Stimulated activated naive CD8-positive, alpha-beta T cell treated with anti-CD3 and anti-CD28 coated beads, Interleukin-15, Interleukin-2, amounts not matched to agents 100 U/mL and 50 U/mL, for 24 hours (primary cell): ENCODE results near the gene CAV2.
A peak's percentile ranks its signal among the peaks of the same experiment; 100 is the strongest.

Experiments
- ATAC-seq: fragments of 150-1000 bp; cut with Tn5 transposase; one replicate; pipeline ENCODE4 v1.10.0; 2021
- DNase-seq: peaks from one replicate; pipeline ENCODE4 v3.0.0; 2021

CAV2 gene

DNA sequence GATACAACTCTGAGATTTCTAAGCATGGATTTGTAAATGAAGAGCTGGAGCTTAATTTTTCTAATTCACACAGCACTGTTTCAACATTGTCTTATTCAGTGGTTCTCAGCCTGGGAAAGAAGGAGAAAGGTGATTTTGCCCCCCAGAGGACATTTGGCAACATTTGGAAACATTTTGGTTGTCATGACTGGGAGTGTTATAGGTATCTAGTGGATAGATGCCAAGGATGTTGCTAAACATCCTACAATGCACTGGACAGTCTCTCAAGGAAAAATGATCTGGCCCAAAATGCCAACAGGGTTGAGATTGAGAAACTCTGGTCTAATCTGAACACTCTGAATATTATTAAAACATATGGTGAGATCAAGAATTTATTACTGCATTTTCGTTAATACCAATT, 3.8 kb upstream of the CAV2 start:
- DNase-seq (no peak), ATAC-seq (no peak)

DNA sequence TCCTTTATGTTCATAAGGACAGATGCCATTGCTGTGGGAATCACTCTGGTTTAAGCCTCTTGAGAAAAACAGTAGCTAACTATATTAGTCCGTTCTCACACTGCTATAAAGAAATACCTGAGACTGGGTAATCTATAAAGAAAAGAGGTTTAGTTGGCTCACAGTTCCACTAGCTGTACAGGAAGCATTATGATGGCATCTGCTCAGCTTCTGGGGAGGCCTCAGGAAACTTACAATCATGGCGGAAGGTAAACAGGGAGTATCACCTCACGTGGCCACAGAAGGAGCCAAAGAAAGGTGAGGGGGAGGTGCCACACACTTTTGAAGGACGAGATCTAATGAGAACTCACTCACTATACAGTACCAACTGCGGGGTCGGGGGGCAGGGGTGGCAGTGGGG, 2.9 kb upstream of the CAV2 start:
- ATAC-seq (no peak), DNase-seq (no peak)

- DNase-seq (no peak), ATAC-seq (no peak)
Measured at GRCh38 chr7:116497708-116498107, 1.8 kb upstream of the CAV2 start.

- DNase-seq (peak; percentile 46), ATAC-seq (peak; percentile 88)
Measured at GRCh38 chr7:116500078-116500853, 728 bp downstream of the CAV2 start.

DNA sequence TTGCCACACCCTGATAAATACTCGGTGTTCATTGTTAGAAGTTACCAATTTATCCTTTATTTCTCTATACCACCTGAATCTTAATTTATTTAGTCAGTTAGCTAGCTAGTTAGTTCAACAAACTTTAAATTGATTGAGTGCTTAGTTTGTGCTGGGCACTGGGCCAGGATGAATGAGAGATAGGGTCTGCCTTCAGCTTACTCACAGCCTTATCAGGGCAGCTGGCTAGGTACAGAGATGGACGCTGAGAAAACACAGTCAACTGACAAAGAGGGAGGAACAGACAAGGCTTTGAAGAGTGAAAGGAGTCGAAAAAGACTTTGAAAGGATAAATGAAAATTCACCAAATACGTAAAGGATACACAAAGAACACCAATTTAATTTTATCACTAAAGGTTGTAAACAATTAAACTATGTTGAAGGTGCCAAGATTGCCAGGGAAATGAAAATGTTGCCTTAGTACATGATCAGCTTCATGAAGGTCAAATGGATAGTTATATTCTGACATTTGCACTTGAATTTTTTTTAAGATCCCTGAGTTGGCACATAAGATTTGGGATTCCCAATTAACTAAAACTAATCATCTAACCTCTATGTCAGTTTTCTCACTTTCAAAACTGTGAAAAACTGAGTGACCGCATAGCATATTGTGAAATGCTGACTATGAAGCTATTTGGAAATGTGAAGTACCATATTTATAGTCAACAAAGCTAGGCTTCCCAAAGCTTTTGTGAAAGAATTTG, 2.1 kb downstream of the CAV2 start:
- no peak for DNase-seq
- ATAC-seq = no peak

DNA sequence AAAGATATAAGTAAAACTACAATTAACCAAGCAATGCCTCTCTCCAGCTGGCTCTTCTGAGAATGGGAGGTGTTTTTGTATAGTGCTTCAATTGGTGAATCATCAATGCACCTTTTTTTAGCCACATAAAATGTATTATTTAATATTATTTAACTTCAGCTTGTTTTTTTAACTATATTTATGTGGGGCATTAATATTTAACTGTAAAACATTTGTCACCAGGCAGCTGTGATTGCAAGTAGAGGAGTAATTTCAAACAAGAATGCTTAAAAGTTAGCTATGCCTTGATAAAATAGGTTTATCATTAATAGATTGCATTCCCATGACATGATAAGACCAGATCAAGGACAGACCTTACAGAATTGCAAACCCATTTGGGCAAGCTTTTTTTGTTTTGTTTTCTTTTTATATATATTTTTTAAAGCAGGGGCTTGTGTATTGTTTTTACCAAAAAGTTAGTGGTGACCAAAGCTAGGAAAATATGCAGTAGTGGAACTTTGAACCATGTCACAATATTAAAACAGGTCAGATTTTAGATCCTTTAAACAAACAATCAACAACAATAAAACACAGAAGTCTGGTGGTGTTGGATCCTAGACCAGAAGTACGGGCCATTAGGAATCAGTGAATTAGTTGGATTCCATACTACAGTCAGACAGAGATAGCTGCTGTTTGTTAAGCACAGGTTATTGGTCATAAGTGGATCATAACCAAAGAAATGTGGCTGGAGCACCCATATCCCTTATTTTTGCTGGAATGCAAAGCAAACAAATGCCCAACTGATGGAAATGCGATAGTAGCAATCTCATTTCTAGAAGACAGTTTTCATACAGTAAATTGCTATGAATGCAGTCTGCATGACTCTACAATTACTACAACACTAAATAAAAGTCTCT, 2.9 kb downstream of the CAV2 start:
- no peak for DNase-seq
- no peak for ATAC-seq

GRCh38 chr7:116503835-116504234, 4.3 kb downstream of the CAV2 start:
- DNase-seq (no peak), ATAC-seq (no peak)

- DNase-seq (no peak), ATAC-seq (no peak)
Measured at GRCh38 chr7:116505278-116505677, 5.7 kb downstream of the CAV2 start.

- ATAC-seq (no peak), DNase-seq (no peak)
Measured at GRCh38 chr7:116505823-116506222, 6.3 kb downstream of the CAV2 start.

DNA sequence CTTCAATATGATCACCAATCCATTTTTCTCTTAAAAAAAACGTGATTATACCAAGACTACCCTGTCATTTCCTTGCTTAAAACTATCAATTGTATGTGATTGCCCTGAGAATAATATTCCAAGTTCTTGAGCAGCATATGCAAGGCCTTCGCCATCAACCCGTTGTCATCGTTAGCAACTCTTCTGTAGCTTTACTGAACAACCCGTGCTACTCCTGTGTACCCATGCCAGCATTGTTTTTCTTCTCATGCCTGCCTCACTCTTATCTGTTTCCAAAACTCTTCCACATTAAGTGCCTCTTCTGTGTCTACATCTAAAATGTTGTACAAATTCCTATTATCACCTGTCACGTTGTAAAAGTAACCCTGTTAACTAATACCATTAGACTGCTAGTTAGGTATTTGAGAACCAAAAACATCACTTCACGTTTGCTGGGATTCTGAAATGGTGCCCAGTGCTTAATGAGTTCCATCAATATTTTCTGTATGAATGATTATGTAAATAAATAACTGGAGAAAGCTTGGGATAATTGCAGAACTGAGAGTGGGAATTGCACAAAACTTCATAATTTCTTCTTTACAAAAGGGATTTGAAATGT, 10.5 kb downstream of the CAV2 start:
- no peak for ATAC-seq
- DNase-seq = no peak

DNA sequence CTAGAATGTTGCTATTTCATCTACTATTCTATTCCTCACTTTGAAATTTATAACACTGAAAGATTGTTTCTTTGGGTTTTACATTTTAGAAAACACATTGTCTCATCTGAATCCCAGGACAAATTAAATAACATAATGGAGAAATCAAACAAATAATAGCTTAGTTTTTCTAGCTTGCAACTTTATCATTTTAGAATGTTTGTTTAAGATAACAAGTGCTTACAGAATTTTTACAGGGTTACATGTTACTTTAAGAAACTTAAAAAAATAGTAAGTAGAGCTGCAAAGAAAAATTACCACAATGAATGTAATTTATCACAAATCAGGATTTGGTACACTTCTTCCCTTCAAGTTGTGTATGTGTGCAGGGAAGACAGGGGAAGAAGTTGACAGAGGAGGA, 11.3 kb downstream of the CAV2 start:
- DNase-seq (no peak), ATAC-seq (no peak)

GRCh38 chr7:116511552-116512519, 12.3 kb downstream of the CAV2 start:
- DNase-seq = no peak
- peak; percentile 80 for ATAC-seq

DNA sequence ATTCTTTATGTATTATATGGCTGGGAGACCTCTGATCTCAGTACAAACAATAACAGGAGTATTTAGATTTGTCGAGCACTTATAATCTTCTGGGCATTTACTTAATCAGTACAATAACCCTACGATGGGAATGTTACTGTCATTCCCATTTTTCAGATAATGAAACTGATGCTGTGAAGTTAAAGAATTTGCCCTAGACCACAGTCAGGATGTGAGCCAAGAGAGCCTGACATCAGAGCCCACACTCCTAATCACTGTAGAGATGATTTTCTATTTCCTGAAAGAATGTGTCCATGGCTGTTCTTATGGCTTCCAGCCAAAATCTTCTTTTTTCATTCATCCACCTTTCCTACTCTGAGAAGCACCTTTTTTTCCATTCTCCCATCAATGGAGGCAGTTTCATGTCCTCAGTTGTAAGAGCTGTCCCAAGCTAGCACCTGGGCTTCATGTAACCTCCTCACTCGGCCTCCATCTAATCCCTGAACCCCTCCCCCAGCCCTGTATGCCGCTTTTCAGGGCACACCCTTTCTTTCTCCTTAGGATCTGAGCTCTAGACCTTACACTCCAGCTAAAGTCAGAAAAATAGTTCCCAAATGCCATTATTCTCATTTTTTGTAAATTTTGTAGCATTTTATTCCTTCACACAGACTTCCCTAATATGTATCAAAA, 13.1 kb downstream of the CAV2 start:
- ATAC-seq = no peak
- DNase-seq = no peak

DNA sequence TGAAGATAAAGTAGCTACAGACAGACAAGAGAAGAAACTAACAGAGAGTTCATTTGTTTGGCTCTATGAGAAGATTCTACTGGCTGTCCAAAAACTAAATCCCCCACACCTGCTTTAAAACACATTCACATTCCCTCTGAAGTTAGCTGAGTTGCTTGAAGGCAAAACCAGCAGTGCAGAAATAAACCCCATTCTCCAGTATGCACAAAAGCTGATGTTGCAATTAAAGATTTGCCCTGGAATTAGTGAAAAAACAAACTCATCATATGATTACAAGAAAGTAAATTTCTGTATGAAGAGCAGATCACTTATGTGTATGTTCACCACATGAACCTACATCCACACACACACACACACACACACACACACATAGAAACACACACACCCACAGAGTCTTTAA, 16.0 kb downstream of the CAV2 start:
- no peak for ATAC-seq

GRCh38 chr7:116516324-116516723, 16.8 kb downstream of the CAV2 start:
- no peak for DNase-seq
- no peak for ATAC-seq

More for the DNA sequence above, 16.0 kb downstream of the CAV2 start:
- DNase-seq = no peak

- ATAC-seq = no peak
- no peak for DNase-seq
Measured at GRCh38 chr7:116517626-116518025, 18.1 kb downstream of the CAV2 start.

DNA sequence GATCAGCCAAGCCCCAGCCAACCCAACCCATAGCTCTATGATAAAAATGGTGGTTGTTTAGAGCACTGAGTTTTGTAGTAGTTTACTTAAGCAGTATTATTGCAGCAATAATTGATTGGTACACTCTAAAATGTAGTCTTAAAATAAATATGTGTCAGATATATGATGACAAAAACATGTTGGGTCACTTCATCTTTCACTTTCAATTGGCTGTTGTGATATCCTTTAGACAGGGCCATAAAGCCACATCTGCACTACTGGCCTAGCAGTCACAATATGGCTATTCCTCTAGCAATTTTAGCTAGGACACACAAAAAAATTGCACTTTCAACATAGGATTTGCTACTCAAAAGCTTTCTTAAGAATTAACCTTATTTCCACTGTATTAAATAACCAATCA, 19.4 kb downstream of the CAV2 start:
- no peak for ATAC-seq
- no peak for DNase-seq

DNA sequence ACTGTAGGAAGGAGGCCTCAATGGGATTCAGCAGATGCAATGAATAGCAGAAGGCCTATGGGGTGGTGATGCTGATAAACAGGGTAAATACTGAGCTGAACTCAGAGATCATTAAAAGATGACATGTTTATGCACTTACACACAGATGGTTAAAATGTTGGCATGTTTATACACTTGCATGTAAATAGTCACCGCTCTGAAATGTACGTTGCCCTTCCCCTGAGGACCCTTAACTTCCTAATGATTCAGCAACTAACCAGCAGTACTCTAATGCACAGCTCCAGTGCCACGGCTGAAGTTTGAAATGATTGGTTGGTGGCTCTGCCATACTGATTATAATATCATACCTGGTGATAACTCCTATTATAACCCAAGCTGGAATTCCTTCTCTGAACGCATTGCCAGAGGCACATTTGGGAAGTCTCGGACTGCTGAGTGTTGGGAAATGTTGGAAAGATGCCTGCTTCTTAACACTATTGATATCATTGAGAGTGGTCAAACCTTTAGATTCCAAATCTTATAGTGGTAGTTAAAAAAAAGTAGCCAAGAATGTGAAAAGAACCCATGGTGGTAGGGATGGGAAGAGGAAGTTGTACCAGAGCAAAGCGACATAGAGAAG, 21.6 kb downstream of the CAV2 start:
- ATAC-seq = no peak
- no peak for DNase-seq

GRCh38 chr7:116522247-116522646, 22.7 kb downstream of the CAV2 start:
- no peak for DNase-seq

GRCh38 chr7:116524221-116524608, 24.7 kb downstream of the CAV2 start:
- DNase-seq (no peak), ATAC-seq (no peak)

More at GRCh38 chr7:116522247-116522646, 22.7 kb downstream of the CAV2 start:
- no peak for ATAC-seq
